Measurements from ENCODE around the gene ATF6. TPM values are rescaled to one million over a fixed set of nuclear protein-coding genes. Genes with fewer than 3 reads are reported as not detected.
"Not testable (repeated sequence)": the region's sequence is repeated elsewhere in the genome, so short reads cannot be mapped to it uniquely, and the experiment has no call there.

Gene ATF6, protein sequence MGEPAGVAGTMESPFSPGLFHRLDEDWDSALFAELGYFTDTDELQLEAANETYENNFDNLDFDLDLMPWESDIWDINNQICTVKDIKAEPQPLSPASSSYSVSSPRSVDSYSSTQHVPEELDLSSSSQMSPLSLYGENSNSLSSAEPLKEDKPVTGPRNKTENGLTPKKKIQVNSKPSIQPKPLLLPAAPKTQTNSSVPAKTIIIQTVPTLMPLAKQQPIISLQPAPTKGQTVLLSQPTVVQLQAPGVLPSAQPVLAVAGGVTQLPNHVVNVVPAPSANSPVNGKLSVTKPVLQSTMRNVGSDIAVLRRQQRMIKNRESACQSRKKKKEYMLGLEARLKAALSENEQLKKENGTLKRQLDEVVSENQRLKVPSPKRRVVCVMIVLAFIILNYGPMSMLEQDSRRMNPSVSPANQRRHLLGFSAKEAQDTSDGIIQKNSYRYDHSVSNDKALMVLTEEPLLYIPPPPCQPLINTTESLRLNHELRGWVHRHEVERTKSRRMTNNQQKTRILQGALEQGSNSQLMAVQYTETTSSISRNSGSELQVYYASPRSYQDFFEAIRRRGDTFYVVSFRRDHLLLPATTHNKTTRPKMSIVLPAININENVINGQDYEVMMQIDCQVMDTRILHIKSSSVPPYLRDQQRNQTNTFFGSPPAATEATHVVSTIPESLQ
- 23.5 TPM in 2 replicates for total RNA-seq (2014; rRNA removed; shearing (Covaris generic))

DNA sequence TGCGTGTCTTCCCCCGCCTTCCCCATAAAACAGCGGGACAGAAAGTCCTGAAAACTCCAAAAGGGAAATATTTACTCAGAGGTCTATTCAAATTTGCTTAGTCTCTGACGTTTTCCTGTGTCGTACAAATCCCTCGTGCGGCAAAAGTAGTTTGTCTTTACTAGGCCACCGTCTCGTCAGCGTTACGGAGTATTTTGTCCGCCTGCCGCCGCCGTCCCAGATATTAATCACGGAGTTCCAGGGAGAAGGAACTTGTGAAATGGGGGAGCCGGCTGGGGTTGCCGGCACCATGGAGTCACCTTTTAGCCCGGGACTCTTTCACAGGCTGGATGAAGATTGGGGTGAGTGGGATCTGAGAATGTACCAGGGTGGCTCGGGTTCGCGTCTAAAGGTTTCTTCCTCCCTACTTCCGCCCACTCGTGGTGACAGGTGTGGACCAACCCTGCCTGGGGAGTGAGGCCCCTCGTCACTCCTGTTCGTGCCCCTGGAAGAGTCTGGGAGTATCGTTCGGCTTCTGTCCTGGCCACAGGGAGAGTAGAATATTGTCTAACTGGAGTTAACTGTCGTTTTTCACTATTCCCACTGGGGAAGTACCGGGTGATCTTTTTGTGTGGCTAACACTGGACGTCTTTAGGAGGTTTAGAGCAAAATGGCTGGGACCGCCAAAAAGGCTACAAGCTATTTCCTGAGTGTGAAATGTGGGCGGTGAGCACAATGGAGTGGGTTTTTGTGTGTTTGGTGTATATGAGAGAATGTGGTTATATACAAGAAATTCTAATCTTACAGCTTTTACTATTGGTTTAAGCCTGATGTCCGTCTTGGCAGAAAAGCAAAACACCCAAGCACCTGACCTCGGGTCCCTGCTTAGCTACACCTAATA lies at the start of gene ATF6:
Gene ATF6 (plus strand): TSS at position 219 of the 880 bp plus-strand sequence. CDS start 41 bp downstream, at position 260.
- DNase-seq (ENCODE audit: low read depth): peak; percentile 92

DNA sequence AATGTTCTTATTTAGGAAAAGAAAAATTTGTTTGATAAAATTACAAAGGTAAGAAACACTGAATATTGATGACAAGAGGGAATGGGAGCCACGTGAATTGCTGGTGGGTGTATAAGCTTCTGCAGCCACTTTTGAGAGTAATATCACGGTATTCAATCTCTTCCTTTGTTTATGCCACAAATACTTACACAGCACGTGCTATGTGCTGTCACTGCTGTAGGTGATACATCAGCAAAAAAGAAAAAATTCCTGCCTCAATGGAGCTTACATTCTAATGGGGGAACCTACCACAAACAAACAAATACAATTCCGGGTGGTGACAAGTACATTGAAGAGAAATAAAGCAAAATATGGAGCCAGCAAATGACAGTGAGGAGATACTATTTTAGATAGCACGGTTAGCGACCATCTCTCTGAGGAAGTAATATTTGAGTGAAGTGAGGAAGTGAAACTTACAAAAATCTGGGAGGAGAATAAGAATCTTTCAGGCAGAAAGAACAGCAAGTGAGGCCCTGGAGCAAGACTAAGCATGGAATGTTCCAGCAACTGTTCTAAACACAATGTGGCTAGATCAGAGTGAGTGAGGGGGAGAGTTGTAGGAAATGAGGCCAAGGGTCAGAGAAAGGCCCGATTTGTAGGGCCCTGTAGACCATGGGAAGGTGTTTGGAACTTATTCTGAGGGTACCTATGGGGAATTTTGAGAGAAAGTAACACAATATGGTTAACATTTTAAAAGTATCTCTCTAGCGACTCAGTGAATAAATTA lies 47.4 kb upstream of the ATF6 start:
- DNase-seq (ENCODE audit: low read depth): no peak

DNA sequence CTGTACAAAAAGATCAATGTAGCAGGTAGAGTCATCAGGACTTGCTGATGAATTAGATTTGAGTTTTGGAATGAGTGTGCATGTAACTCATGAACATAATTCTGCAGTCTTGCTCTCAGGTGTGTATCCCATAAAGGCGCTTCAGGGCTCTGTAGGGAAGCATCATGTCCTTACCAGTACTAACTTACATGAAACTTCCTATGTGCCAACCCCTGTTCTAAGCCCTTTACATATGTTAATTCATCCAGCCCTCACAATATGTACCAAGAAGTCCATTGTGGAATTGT lies 46.9 kb upstream of the ATF6 start:
- no peak for DNase-seq (ENCODE audit: low read depth)

DNA sequence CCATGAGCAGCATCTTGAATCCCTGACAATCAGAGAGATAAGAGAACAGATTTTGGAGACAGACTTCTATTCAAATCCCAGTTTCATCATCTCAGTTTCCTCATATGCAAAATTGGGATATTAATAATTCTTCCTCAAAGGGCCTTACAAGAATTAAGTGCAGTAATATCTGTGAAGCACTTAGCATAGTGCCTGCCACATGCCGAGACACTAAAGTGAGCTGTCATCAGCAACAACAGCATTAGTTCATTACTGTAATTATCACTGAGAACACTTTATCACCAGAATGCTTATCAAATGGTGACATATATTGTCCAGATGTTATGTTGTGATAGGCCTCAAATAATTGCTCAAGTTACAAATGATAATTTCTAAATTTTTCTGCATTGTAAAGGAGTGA lies 45.7 kb upstream of the ATF6 start:
- no peak for DNase-seq (ENCODE audit: low read depth)

DNA sequence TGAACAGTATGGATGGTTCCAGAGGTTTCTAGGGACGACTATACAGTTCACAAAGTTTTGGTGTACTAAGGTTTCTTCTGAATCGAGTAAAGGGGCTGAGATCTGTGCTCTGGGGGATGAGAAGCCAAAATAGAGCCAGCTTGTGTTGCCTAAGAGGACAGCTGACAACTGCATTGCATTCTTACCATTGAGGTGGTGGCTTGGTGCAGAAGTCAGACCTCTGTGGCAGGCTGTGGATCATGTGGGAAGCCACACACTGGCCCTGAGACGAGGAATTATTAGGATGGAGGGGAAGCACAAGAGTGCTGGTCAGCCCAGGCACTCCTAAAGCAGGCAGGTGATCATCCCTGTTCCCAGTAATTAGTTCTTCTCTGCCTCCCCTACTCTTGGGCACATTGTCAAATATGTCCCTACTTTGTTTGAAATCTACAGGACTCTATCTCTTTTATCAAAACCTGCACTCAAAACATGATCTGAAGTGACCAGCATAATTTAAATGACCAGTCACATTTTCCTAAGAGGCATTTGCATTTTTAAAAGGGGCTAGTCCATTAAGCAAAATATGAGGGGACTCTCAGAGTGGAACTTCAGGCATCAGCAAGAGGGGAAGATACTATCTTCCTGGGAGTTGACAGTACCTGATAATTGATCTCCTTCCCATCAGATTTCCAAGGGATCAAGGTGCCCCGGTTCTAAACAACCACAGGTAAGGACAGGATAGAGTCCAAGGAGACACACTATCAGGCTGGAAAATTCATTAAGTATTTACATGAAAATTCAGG lies 45.0 kb upstream of the ATF6 start, which contains the start of gene FCRLB:
Gene FCRLB (plus strand): TSS at position 589 of the 782 bp plus-strand sequence. CDS start 1,129 bp downstream, outside the sequence.
- no peak for DNase-seq (ENCODE audit: low read depth)

DNA sequence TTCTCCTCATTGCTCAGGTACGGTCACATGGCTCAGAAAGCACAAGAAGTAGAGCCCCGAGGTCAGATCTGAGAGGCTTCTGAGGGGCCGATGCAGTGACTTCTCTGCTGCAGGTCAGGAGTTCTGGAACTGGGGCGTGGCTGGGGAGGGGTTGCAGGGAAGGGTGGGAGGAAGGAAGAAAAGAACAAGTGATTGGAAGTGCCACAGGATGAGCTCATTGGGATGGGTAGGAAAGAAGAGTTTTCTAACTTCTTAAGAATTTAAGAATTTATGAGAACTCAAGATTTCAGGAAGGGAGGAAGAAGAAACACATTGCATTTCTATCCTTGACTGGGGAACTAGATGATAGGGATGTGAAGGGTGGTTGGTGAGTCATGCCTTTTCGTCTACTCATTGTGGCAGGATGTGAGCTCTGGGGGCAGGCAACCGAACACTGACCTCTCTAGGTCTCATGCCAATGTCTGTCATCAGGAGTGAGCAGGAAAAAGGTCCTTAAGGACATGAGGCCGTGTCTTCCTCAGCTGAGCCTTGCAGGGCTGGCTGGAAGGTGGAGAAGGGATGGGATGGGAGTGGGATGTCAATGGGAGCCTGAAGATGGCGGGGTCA lies 44.3 kb upstream of the ATF6 start:
- peak; percentile 86 for DNase-seq (ENCODE audit: low read depth)

DNA sequence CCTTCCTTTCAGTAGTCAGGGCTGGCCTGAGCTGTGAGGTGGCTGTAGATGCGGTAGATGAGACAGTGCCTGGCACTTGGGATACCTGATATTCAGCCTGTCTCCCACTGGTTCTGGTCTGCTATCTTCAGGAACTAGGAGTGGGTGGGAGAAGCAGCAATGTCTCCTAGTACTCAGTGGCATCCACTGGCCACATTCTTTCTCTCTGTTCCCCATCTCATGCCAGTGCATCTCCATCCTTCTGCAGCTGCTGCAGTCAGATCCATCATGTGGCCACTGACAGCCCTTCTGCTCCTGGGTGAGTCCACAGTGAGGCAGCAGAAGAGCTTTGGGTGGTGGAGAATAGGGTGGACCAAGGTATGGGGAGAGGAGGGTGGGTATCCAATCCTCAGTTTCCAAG lies 43.7 kb upstream of the ATF6 start:
- DNase-seq (ENCODE audit: low read depth): no peak

DNA sequence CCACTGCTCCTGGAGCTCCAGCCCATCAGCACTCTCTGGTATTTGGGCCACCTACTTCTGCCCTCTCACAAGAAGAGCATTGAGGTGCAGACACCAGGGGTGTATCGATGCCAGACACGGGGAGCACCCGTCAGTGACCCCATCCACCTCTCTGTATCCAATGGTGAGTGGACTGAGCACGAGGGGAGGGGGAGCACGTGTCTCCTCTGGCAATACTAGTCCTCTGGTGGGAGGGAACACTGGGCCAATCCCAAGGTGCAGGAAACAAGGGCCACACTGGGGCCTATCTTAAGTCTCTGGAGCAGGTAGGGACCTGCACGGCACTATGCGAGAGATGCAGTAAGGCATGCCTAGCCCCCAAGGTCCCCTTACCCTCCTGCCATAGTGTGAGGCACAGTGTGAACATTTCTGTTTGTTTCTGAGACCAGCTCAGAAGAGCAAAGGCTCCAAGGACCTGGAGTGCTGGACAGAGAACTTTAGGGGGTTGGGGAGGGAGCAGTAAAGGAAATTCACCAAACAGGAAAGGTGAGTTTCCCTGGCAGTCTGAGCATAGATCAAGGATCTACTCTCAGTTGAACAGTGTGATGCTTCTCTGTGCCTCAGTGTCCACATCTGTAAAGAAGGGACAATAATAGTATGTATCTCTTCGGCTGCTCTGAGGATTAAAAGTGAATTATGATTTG lies 42.5 kb upstream of the ATF6 start:
- no peak for DNase-seq (ENCODE audit: low read depth)

DNA sequence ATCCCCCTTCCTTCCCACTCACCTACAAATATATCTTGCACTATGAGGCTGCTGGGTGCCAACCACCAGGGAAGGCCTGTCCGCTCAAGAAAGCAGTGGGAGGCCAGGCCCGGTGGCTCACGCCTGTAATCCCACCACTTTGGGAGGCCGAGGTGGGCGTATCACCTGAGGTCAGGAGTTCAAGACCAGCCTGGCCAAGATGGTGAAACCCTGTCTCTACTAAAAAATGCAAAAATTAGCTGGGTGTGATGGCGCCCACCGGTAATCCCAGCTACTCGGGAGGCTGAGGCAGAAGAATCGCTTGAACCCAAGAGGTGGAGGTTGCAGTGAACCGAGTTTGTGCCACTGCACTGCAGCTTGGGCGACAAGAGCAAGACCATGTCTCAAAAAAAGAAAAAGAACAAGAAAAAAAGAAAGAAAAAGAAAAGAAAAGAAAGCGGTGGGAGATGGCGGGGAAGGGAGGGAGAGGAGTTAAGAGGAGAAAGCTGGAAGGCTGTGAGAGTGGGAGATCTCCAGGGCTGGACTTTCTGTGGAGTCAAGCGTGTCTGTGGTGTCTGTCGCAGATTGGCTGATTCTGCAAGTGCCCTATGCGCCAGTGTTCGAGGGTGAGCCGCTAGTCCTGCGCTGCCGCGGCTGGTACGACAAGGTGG lies 40.7 kb upstream of the ATF6 start:
- not testable (repeated sequence) for DNase-seq (ENCODE audit: low read depth)

DNA sequence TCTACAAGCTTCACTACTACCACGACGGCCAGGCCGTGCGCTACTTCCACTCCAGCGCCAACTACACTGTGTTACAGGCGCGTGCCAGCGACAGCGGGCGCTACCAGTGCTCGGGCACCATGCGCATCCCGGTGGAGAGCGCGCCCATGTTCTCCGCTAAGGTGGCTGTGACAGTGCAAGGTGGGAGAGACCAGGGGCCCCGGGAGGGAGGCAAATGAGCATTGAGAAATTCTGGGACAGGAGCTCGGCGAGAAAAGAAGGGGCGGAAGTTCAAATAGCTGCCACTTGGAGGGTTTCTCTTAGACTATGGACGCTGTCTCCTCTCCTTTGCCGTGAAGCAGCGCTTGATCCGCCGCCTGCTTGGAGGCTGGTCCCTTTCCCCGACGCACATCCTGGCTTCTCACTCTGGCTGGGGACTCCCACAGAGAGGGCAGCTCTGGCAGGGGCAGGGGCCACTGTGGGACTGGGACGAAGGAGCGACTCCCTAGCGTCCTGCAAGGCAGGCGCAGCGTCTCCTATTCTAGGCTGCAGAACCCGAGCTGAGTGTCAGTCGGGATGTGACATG lies 40.1 kb upstream of the ATF6 start:
- peak; percentile 57 for DNase-seq (ENCODE audit: low read depth)

DNA sequence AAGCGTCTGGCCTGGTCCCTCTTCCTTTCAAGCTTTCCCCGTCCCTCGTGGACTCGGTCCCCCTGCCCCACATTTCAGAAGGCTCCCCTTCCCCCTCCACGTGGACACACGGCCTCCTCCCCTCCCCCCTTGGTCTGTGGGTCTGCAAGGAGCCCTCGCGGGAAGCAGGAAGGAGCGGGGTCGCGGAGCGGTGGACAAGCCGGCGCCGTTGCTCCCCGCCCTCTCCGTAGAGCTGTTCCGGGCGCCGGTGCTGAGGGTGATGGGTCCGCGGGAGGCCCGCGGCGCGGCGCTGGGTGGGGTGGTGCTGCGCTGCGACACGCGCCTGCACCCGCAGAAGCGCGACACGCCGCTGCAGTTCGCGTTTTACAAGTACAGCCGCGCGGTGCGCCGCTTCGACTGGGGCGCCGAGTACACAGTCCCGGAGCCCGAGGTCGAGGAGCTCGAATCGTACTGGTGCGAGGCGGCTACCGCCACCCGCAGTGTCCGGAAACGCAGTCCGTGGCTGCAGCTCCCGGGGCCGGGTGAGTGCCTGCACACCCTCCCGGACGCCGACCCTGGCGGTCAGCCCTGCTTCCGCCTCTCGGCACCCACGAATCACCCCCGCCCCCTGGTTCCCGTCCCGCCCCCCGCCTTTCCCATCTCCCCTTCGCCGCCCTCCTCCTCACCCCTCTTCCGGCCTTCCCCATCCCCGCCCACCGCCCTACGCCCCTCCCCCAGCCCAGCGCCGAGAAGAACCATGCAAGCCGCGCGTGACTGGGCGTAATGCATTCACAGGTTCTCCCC lies 39.5 kb upstream of the ATF6 start:
- peak; percentile 90 for DNase-seq (ENCODE audit: low read depth)

DNA sequence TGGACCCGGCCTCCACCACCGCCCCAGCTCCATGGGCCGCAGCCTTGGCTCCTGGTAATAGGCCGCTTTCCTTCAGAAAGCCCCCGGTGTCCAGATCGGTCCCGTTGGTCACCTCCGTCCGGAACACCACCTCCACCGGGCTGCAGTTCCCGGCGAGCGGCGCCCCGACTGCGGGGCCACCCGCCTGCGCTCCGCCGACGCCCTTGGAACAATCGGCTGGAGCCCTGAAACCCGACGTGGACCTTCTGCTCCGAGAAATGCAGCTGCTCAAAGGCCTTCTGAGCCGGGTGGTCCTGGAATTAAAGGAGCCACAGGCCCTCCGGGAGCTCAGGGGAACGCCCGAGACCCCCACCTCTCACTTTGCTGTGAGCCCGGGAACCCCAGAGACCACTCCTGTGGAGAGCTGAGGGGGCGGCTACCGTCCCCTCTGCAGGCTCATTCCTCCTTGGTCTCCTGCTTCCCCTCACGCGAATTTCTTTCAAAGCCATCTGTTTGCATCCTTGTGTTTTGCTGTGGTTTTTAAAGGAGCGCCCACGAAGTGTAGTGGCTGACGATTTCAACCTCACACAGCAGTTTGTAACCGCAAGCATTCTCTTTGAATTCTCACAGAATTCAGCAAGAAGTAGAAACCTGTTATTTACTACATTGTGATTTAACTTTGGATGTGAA lies 38.7 kb upstream of the ATF6 start:
- peak; percentile 48 for DNase-seq (ENCODE audit: low read depth)

DNA sequence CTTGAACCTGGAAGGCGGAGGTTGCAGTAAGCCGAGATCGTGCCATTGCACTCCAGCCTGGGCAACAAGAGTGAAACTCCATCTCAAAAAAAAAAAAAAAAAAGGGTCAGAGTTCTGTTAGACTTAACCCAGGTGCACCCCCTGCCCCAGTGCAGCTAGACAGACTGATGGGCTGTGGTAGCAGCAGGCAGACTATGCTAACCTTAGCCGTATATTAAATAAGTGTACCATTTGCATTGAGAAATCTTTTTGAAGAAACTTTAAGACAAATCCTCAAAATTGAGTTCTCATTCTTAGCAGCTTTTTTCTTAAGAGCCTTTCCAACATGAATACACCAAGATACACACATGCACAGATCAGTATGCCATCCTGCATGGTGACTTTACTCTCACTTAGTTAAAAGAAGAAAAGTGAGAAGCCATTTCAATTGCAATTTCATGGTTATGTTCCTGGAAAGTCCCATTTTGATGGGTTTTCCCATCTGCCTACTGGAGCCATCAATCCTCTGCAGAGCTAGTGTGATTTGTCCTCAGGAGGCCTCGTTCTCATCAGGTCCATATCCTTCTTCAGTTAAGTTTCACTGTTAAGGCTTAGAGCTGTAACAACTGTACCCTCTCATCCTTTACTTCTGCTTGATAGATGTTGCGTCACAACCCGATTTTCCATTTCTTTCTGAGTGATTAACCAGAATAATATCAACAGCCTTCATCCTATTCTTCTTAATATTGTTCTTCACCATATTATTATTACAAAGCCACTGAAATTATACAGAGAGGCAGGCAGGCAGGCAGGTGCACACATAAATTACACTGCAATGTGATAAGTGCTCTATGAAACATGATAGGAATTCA lies 37.5 kb upstream of the ATF6 start:
- DNase-seq (ENCODE audit: low read depth): no peak

DNA sequence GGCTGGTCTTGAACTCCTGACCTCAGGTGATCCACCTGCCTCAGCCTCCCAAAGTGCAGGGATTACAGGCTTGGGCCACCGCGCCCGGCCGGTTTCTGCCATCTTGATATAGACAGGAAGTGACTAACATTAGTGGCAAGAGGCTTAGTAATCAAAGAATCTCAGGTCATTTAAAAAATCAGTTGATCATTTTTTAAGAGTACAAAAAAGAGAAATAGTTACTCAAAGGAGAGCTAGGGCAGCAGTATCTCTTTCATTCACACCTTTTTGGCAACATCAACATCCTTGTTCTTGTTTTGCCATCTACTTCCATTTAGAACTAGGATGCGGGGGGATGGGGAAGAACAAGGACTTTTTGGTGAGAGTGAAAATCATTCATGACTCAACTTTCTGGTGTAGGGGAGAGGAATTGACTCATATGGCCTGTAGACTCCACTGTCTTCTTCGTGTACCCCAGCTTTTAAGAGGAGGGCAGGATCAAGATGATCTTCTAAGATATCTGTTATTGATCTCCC lies 36.0 kb upstream of the ATF6 start:
- DNase-seq (ENCODE audit: low read depth): peak; percentile 75

DNA sequence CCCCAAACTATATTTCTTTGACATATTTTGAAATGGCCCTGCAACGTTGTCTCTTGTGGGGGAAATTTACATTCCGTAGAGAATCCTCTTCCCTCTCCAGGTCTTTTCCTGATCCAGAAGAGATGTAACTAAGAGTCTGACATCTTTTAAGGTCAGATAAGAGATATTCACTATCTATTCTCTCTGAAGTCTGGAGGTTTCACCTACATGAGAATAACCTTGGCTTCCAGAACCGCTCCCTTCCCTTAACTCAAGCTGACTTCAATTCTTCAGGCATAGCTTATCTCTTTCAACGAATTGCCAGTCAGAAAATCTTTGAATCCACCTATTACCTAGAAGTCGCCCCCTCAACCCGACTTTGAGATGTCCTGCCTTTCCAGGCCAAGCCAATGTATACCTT lies 34.9 kb upstream of the ATF6 start:
- DNase-seq (ENCODE audit: low read depth): no peak

DNA sequence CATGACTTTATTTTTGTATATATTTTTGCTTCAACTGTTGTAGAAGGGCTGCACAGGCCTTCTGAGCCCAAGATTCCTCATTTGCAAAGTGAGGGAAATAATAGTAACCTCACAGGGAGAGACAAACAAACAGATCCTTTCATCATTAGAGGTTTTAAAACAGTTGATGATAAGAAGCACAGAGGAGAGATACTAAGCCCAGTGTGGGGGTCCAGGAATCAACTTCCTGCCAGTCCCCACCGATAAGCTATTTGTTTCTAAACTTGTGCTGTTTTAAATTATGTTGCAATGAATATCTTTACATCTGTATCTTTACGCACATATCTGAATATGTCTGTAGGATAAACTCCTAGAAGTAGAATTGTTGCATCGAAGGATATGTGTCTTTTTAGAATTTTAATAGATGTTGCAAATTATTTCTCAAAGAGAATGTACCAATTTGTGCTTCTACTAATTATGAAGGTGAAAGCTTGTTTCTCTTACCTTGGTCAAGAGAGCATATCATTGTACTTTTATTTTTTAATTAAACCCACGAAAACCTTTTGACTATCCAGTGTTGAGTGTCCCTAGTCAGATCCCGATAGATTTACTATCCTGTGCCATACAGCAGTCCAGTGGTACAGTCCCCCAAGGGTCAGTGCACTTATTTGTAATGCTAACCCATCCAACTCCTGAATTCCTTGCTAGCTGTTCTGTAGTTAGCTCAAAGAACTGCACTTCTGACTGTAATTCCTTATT lies 34.0 kb upstream of the ATF6 start:
- no peak for DNase-seq (ENCODE audit: low read depth)

Data from Daoy (cell line).